ENCODE results near the gene TEX14.
"Not testable (repeated sequence)": the region's sequence is repeated elsewhere in the genome, so short reads cannot be mapped to it uniquely, and the experiment has no call there.

Gene TEX14

DNA sequence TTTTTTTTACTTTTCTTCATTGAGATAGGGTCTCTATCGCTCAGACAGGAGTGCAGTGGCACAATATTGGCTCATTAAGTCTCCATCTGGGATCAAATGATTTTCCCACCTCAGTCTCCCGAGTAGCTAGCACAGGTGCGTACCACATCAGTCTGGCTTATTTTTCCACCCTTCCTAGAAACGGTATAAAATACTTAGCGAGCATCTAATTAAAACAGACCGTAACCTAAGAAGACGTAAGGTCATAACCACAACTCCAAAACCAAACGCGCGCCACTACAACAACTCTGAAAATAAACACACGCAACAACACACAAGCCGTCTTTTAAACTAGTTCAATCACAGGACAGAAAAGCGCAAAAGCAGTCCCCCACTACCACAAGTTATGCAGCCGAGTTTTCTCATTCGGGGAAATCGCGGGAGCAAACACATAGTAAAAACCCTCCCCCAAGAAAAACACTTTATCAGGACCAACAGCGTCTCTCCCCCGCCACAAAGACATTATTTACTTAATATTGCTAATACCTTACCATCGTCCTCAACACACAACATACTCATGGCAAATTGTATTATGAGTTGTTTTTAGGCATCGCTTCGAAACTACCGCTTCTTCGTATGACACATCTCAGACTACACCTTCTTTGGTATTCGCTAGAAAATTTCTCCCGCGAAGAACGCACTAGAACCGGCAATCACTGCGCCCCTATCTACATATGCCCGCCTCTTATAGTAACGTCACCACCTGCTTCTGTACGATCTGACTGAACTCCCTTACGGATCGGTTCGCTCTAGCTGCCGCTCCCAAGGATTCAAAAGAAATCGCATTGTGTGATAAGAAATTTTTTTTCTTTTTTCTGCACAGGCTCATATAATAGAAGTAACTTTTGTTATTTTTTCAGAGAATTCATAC lies 32.8 kb downstream of the TEX14 start:
- peak overlapping the region; percentile 80 for H2AFZ ChIP-seq
- H3K9me3 ChIP-seq (ENCODE audit: control insufficient read depth, low read length): no peaks in the 10 kb centered on the region
- peak overlapping the region; percentile 83 for H3K4me2 ChIP-seq (ENCODE audit: low read length)
- no peaks in the 10 kb centered on the region for H3K36me3 ChIP-seq (ENCODE audit: control insufficient read depth, insufficient read depth, low read length)
- no peak for TF ChIP-seq CTCF (IDR thresholded peaks at IDR 0.05)
- no peak overlapping the region for H3K9ac ChIP-seq
- no peaks in the 10 kb centered on the region for H3K4me1 ChIP-seq
- H3K27ac ChIP-seq: peak overlapping the region; percentile 66
- no peaks in the 10 kb centered on the region for H3K27me3 ChIP-seq (ENCODE audit: control insufficient read depth, insufficient read depth, low read length)
- H3K4me3 ChIP-seq (ENCODE audit: low read depth, low read length): peak overlapping the region; percentile 60
- H3K79me2 ChIP-seq: no peaks in the 10 kb centered on the region

DNA sequence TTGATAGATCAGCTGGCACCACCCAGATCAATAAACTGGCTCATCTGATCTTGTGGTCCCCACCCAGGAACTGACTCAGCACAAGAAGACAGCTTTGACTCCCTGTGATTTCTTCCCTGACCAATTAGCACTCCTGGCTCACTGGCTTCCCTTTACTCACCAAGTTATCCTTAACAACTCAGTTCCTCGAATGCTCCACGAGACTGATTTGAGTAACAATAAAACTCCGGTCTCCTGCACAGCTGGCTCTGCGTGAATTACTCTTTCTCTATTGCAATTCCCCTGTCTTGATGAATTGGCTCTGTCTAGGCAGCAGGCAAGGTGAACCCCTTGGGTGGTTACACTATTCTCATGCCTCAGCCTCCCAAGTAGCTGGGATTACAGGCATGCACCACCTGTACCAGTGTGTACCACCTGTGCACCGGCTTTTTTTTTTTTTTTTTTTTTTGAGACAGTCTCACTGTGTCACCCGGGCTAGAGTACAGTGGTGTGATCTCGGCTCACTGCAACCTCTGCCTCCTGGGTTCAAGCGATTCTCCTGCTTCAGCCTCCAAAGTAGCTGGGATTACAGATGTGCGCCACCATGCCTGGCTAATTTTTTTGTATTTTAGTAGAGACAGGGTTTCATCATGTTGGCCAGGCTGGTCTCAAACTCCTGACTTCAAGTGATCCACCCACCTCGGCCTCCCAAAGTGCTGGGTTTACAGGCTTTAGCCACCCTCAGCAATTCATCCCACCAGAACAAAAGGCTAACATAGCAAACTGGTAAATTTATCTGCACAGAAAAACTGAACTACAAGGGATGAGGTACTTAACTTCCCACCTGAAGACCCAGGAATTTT lies 33.7 kb downstream of the TEX14 start:
- H3K4me1 ChIP-seq; H3K9me3 ChIP-seq (ENCODE audit: control insufficient read depth, low read length); H3K27me3 ChIP-seq (ENCODE audit: control insufficient read depth, insufficient read depth, low read length); H3K36me3 ChIP-seq (ENCODE audit: control insufficient read depth, insufficient read depth, low read length); H3K79me2 ChIP-seq; H3K9ac ChIP-seq; H3K27ac ChIP-seq: not testable (repeated sequence)
- Histone ChIP-seq H3K4me3 (ENCODE audit: low read depth, low read length) (peak overlapping the region; percentile 60), H2AFZ (peak overlapping the region; percentile 80), H3K4me2 (ENCODE audit: low read length) (peak overlapping the region; percentile 83)

GRCh38 chr17:58648236-58648635 lies 43.6 kb downstream of the TEX14 start:
- no peaks in the 10 kb centered on the region for H3K79me2 ChIP-seq
- H3K27me3 ChIP-seq (ENCODE audit: control insufficient read depth, insufficient read depth, low read length): no peaks in the 10 kb centered on the region
- no peaks in the 10 kb centered on the region for H3K4me1 ChIP-seq
- H3K9ac ChIP-seq: no peak overlapping the region
- no peak overlapping the region for H2AFZ ChIP-seq
- H3K27ac ChIP-seq: no peak overlapping the region
- no peak overlapping the region for H3K4me3 ChIP-seq (ENCODE audit: low read depth, low read length)
- no peak for TF ChIP-seq CTCF (IDR thresholded peaks at IDR 0.05)
- no peaks in the 10 kb centered on the region for H3K9me3 ChIP-seq (ENCODE audit: control insufficient read depth, low read length)
- H3K36me3 ChIP-seq (ENCODE audit: control insufficient read depth, insufficient read depth, low read length): no peaks in the 10 kb centered on the region
- no peak overlapping the region for H3K4me2 ChIP-seq (ENCODE audit: low read length)

GRCh38 chr17:58643147-58643546 lies 48.7 kb downstream of the TEX14 start:
- H3K9ac ChIP-seq: no peak overlapping the region
- H3K4me2 ChIP-seq (ENCODE audit: low read length): no peak overlapping the region
- no peaks in the 10 kb centered on the region for H3K79me2 ChIP-seq
- H3K4me3 ChIP-seq (ENCODE audit: low read depth, low read length): no peak overlapping the region
- H3K36me3 ChIP-seq (ENCODE audit: control insufficient read depth, insufficient read depth, low read length): no peaks in the 10 kb centered on the region
- no peaks in the 10 kb centered on the region for H3K27me3 ChIP-seq (ENCODE audit: control insufficient read depth, insufficient read depth, low read length)
- H3K27ac ChIP-seq: no peak overlapping the region
- no peaks in the 10 kb centered on the region for H3K9me3 ChIP-seq (ENCODE audit: control insufficient read depth, low read length)
- no peaks in the 10 kb centered on the region for H3K4me1 ChIP-seq
- TF ChIP-seq CTCF (IDR thresholded peaks at IDR 0.05): no peak
- no peak overlapping the region for H2AFZ ChIP-seq

DNA sequence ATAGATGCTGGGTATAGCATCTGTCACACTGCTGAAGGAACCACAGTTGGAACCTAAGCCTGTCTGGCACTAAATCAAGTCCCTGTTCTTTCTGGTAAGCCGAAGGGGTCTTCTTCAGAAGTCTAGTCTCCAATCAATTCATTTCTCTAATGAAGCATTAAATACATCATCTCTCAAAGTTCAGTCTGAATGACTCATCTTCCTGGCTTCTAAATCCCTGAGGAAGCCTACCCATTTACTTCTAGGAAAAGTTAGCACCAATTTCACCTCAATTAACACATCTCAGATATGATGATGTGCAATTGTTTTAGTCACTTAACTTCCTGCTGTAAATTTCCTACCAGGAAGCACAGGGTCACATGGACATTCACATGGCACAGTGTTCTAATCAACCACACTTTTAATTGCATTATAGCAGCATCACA lies 49.9 kb downstream of the TEX14 start:
- no peak for TF ChIP-seq CTCF (IDR thresholded peaks at IDR 0.05)
- Histone ChIP-seq H3K79me2 (no peaks in the 10 kb centered on the region), H3K4me2 (ENCODE audit: low read length) (no peak overlapping the region), H3K4me3 (ENCODE audit: low read depth, low read length) (no peak overlapping the region), H3K4me1 (no peaks in the 10 kb centered on the region), H3K36me3 (ENCODE audit: control insufficient read depth, insufficient read depth, low read length) (no peaks in the 10 kb centered on the region), H3K27ac (no peak overlapping the region), H2AFZ (no peak overlapping the region), H3K27me3 (ENCODE audit: control insufficient read depth, insufficient read depth, low read length) (no peaks in the 10 kb centered on the region), H3K9ac (no peak overlapping the region), H3K9me3 (ENCODE audit: control insufficient read depth, low read length) (no peaks in the 10 kb centered on the region)

Data from parathyroid adenoma (tissue), 2 donors.